HG02852 (cell line): ENCODE measurements around the gene COMTD1.

Source experiments
- ATAC-seq: cut with Tn5 transposase; IDR thresholded peaks from one replicate; pipeline ENCODE4 v1.9.1; 2021; ENCODE audit warnings: mild to moderate bottlenecking, moderate library complexity; ENCODE audit not compliant: unreplicated experiment

COMTD1 gene

GRCh38 chr10:75245354-75246250, 9.8 kb upstream of the COMTD1 start:
- no peak for ATAC-seq

GRCh38 chr10:75244487-75245353, 9.0 kb upstream of the COMTD1 start:
- ATAC-seq = no peak

DNA sequence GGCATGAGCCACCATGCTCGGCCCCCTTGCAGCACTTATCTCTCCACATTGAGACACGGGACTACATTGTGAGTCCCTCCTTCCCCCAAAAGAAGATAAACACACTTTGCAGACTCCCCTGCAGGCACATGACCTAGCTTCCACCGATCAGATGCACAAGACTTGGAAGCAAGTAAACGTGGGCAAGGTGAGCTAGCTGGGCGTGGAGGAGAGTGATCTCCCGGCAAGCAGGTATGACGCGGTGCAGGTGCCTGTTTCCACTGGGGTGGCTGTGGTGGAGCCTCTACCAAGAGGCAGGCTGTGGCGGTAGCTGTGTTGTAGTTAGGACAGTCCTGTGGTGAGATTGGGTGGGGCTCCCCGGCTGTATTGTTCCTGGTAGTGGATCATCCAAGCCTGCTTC, 7.7 kb upstream of the COMTD1 start:
- no peak for ATAC-seq

DNA sequence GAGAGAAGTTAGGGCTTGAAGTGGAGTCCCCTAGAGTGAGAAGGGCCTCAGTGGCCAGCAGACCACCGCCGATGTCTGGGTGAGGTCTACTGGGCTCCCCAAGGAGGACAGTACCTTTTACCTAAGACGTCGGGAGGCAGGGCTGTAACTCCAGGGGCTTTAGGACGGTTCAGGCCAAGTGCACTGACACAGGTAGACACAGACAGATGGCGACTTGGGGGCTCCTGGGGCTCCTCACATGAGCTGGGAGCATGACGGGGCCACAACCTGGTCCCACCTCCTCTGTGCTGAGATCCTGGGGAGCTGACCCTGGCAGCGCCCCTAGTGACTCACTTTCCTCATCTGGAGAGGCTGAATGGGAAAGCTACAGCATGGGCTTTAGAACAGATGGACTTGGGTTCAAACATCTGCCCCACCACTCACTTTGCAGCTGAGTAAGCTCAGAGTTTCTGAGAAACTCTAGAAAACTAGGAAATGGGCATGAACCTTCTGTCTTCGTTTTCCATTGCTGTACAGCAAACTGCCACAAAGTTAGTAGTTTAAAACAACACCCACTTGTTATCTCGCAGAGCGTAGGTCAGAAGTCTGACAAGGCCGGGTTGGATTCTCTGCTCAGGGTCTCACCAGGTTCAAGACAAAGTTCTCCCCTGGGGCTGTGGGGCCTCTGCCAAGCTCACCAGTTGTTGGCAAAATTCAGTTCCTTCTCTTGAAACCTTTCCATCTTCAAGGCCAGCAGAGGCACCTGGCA, 4.7 kb upstream of the COMTD1 start:
- ATAC-seq = no peak

DNA sequence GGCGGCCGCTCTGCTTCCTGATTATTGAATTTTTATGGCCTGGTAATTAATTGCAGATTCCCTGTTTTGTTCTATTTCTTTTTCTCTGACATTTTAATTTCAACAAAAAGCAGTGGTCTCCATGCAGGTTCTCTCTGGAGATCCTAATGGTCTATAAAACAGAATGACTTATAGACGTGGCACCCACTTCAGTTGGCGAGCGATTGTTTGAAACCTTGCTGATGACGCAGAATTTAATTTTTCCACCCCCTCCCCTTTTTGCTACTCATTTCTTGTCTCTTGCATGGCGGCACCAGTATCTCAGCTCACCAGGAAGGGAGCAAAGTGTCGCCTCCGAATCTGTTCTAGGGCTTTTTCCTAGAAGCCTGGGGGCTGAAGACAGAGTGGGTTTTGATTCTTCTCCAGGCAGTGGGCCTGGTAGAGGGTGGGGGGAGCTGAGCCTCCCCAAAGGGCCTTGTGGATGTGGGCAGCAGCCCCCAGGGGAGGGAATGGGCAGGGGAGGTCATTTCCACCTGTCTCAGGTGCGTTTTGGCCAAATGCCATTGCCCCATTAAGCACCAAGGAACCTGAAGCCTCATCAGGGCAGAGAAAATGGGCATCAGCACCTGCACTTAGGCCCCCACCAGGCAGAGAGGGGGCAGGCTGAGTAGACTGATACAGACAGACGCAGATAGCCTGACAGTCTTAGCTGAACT, 3.5 kb upstream of the COMTD1 start:
- ATAC-seq = no peak

DNA sequence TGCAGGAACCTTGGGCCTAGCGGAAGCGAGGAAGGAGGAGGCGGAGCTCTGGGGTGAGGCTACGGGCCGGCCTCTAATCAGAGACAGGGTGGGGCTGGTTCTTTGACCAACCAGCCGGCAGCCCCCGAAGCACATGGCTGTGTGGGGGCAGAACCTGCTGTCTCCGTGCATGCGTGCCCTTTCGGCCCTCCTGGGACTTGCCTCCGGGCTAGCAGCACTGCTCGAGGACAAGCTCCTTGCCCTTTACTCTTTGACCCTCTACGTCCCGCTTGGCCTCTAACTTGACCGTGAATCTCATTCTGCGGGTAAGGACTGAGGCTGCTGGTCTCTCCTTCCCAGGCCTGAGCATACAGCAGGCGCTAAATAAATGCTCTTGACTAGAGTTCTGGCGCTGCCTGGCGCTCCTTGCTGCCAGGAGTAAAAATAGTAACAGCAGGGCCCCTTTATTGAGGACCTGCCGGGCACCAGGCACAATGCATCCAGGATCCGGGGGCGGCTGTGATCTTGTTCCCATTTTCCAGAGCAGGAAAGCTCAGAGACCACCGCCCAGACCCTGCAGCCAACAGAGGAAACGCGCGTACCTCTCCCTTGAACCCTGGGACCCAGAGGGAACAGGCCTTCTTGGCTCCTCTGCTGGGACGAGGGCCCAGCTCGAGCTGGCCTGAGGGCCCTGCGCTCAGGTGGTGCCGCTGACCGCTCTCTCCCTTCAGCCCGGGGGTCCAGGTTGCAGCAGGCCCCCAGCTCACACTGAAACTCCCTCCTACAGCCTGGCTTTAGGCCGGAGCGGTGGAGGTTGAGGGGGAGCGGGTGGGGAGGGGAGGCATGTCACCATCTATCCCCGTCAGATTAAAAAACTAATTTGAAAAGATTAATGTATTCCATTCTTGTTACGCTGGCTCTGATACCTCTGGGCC, 2.7 kb upstream of the COMTD1 start:
- no peak for ATAC-seq

GRCh38 chr10:75236178-75236825, 545 bp upstream of the COMTD1 start:
- no peak for ATAC-seq

- ATAC-seq = peak; percentile 10
Observed at GRCh38 chr10:75234683-75235374, 928 bp downstream of the COMTD1 start.

GRCh38 chr10:75234017-75234682, 1.6 kb downstream of the COMTD1 start:
- peak; percentile 52 for ATAC-seq

DNA sequence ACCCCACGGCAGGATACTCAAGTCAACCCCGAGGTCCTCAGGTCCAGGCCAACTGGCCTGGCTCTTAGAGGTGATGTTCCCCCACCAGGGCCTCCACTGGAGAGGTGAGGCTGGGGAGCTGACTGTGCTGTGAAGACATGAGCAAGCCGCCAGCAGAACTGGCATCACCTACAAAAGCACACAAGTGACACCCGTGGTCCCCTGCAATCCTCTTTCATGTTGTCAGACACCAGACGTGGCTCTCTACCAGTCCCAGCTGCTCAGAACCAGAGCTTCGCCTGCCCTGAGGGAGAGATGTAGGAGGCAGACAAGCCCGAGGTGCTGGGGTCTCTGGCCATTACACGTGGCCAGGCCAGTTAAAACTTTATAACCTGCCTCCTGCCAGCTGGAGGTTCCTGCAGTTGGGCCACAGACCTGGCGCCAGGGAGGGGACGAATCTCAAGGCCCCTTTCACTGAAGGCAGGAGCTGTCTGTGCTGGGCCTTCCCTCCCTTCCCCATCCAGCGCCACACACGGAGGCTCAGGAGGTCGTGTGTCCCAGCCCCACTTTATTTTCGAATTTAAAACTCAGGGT, 2.2 kb downstream of the COMTD1 start:
- no peak for ATAC-seq

DNA sequence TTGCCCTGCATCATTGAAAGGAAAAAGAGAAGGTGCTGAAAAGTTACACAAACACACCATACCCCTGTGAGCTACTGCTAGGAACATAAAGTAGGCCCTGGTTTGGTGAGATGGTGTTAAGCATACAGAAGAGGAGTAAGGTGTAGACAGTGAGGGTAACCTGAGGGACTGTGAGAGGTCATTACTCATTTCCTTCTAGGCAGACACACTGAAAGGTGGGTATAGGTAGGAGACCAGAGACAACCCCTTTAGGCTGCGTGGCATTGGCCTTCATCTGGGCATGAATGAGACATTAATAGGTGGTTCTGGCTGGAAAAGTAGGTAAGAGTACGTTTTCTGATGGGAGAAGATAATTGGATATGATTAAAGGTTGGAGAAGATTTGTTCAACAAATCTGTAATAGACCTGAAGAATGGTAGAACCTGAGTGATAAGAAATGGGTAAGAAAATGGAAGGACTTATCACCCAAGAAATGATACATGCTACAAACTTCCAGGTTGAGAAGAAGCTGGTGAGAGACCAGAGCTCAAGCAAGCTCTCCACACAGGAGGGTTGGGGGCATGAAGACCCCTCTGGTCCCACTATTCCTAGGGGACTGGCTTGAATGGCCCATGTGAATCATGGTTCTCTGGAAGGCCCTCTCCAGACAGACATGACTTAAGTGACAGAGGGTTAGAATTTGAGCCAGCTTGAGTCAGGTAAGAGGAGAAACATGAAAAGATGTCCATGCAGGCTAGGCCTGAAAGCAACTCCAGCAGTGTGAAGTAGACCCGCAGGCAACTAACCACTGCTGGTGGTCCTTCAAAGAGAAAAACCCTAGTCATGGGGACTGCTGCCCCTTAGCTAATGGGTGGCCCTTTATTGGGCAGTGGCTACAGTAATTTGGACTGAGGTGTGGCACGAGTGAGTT, 3.8 kb downstream of the COMTD1 start:
- ATAC-seq = no peak

DNA sequence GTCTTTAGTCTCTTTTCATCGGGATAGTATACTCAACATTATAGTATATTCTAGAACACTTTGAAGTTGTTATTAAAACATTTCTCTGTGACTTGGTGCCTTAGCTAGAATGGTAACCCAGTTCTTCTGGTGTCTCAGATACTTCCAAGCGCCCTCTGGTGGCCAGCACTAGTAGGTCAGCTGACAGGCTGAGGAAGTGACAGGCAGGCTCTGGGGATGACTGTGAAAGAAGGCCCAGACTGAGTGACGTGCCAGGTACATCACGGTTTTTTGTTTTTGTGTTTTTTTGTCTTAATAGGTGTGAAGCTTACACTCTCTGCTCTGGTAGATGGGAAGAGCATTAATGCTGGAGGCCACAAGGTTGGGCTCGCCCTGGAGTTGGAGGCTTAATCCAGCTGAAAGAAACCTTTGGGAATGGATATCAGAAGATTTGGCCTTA, 5.1 kb downstream of the COMTD1 start:
- ATAC-seq = peak; percentile 39

GRCh38 chr10:75229971-75230370, 5.8 kb downstream of the COMTD1 start:
- ATAC-seq = no peak

DNA sequence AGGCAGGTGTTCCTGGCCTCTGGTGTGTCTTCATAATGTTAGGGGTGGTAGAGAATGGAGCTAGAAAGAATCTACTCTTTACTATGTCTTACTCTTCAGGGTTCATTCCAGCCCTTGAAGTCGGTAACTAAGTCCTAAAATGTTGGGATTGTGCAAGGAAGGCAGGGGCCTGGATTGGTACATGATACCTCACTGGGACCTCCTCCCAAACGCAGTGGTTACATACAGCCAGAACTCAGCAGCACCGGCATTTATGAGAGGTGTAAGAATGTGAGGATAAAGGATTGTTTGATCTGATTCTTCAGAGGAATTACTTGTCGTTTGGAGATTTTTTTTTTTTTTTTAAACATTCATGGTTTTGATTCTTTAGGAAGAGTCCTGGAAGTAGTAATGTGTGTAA, 6.9 kb downstream of the COMTD1 start:
- no peak for ATAC-seq

DNA sequence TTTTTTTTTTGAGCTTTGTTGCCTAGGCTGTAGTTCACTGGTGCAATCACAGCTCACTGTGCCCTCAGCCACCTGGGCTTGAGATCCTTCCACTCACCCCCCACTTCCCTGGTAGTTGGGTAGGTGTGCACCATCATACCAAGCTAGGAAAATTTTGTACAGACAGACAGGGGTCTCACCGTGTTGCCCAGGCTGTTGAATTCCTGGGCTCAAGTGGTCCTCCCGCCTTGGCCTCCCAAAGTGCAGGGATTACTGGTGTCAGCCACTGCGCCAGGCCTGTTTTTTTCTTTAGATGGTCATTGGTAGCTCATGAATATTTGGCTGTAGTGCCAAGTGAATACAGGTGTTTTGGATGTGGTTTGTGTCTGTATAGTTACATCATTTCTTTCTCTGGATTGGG, 7.5 kb downstream of the COMTD1 start:
- ATAC-seq = no peak

GRCh38 chr10:75226656-75227055, 9.1 kb downstream of the COMTD1 start:
- no peak for ATAC-seq
